ENCODE data around the gene OSBPL1A.

The OSBPL1A gene

GRCh38 chr18:24114924-24115549 is 282.6 kb downstream of the OSBPL1A start:
- no peak for DNase-seq

- DNase-seq, result no peak
Observed at GRCh38 chr18:24112874-24113615, 284.6 kb downstream of the OSBPL1A start.

- no peak for DNase-seq
Observed at GRCh38 chr18:24112464-24112863, 285.2 kb downstream of the OSBPL1A start.
